Cardiac fibroblast (primary cell): Measurements from ENCODE around the gene GNMT.

Source experiments
- DNase-seq, 2 donors: peaks; one replicate each; pipeline versions ENCODE4 v3.0.0 to v3.0.0-alpha.2; 2010; ENCODE audit warnings: low read depth in 2 of 2
- H3K4me3 ChIP-seq, 2 donors: replicated peaks in 1 of 2; 1 replicate in 1 of 2; 2 replicates in 1 of 2; pipeline ENCODE4 v1.5.1; 2011; ENCODE audit warnings: low read depth in 2 of 2, low read length in 2 of 2, mild to moderate bottlenecking in 2 of 2, moderate library complexity in 1 of 2
- CTCF ChIP-seq: IDR thresholded peaks from one replicate; pipeline ENCODE4 v1.5.1; 2011; ENCODE audit warnings: low read depth, mild to moderate bottlenecking, low read length, inconsistent platforms

The GNMT gene

GRCh38 chr6:42923666-42924065 lies 36.9 kb upstream of the GNMT start:
- no peak for TF ChIP-seq CTCF
- no peak overlapping the region for H3K4me3 ChIP-seq
- DNase-seq, result peak; percentile 60 to 83

GRCh38 chr6:42925248-42925857 lies 35.2 kb upstream of the GNMT start:
- no peak overlapping the region for H3K4me3 ChIP-seq
- DNase-seq, result no peak
- TF ChIP-seq CTCF, result no peak

GRCh38 chr6:42928986-42929820 lies 31.4 kb upstream of the GNMT start, which contains the start of gene CNPY3:
Gene CNPY3 (plus strand): TSS chr6:42929480. CDS start chr6:42929571, 91 bp downstream.
- no peak for TF ChIP-seq CTCF
- H3K4me3 ChIP-seq, result peak within 1 kb of the TSS; percentile 62 to 73
- DNase-seq, result peak; percentile 96 to 98

- TF ChIP-seq CTCF, result no peak
- DNase-seq, result peak; percentile 66 to 77
- peak overlapping the region; percentile 62 to 73 for H3K4me3 ChIP-seq
Observed at GRCh38 chr6:42929821-42930360, 30.7 kb upstream of the GNMT start.

- no peak for TF ChIP-seq CTCF
- DNase-seq, result no peak
- H3K4me3 ChIP-seq, result no peak overlapping the region
Observed at GRCh38 chr6:42932412-42932811, 28.1 kb upstream of the GNMT start.

- H3K4me3 ChIP-seq, result no peak overlapping the region
- TF ChIP-seq CTCF, result no peak
- DNase-seq, result no peak
Observed at GRCh38 chr6:42933205-42933604, 27.3 kb upstream of the GNMT start.
